ENCODE measurements around the gene CYP3A5.
"Not testable (repeated sequence)": the region's sequence is repeated elsewhere in the genome, so short reads cannot be mapped to it uniquely, and the experiment has no call there.

CYP3A5 gene

GRCh38 chr7:99643464-99643863, 36.3 kb downstream of the CYP3A5 start:
- no peak overlapping the region for H3K4me3 ChIP-seq (ENCODE audit: low read depth, low read length)

- no peak overlapping the region for H3K4me3 ChIP-seq (ENCODE audit: low read depth, low read length)
These were observed 37.8 kb downstream of the CYP3A5 start for GRCh38 chr7:99642027-99642426.

- no peak overlapping the region for H3K4me3 ChIP-seq (ENCODE audit: low read depth, low read length)
These were observed 40.5 kb downstream of the CYP3A5 start for GRCh38 chr7:99639267-99639666.

- H3K4me3 ChIP-seq (ENCODE audit: low read depth, low read length), result no peak overlapping the region
These were observed 41.1 kb downstream of the CYP3A5 start for GRCh38 chr7:99638731-99639130.

- H3K4me3 ChIP-seq (ENCODE audit: low read depth, low read length), result not testable (repeated sequence)
These were observed 42.4 kb downstream of the CYP3A5 start for GRCh38 chr7:99637414-99637813.

GRCh38 chr7:99631295-99632109, 48.3 kb downstream of the CYP3A5 start:
- no peak overlapping the region for H3K4me3 ChIP-seq (ENCODE audit: low read depth, low read length)

- no peak overlapping the region for H3K4me3 ChIP-seq (ENCODE audit: low read depth, low read length)
These were observed 50.2 kb downstream of the CYP3A5 start for GRCh38 chr7:99629643-99630042.

GRCh38 chr7:99628471-99629465, 51.0 kb downstream of the CYP3A5 start:
- H3K4me3 ChIP-seq (ENCODE audit: low read depth, low read length), result no peak overlapping the region

GRCh38 chr7:99627513-99627912, 52.3 kb downstream of the CYP3A5 start:
- H3K4me3 ChIP-seq (ENCODE audit: low read depth, low read length), result no peak overlapping the region

- H3K4me3 ChIP-seq (ENCODE audit: low read depth, low read length), result no peak overlapping the region
These were observed 53.1 kb downstream of the CYP3A5 start for GRCh38 chr7:99626661-99627060.

- H3K4me3 ChIP-seq (ENCODE audit: low read depth, low read length), result no peak overlapping the region
These were observed 53.8 kb downstream of the CYP3A5 start for GRCh38 chr7:99625961-99626360.

GRCh38 chr7:99625321-99625720, 54.5 kb downstream of the CYP3A5 start:
- H3K4me3 ChIP-seq (ENCODE audit: low read depth, low read length), result no peak overlapping the region

- H3K4me3 ChIP-seq (ENCODE audit: low read depth, low read length), result no peak overlapping the region
These were observed 55.3 kb downstream of the CYP3A5 start for GRCh38 chr7:99624484-99624883.

- H3K4me3 ChIP-seq (ENCODE audit: low read depth, low read length), result no peak overlapping the region
These were observed 55.9 kb downstream of the CYP3A5 start for GRCh38 chr7:99623702-99624447.

GRCh38 chr7:99623091-99623693, 56.6 kb downstream of the CYP3A5 start:
- no peak overlapping the region for H3K4me3 ChIP-seq (ENCODE audit: low read depth, low read length)

GRCh38 chr7:99622596-99622995, 57.2 kb downstream of the CYP3A5 start:
- no peak overlapping the region for H3K4me3 ChIP-seq (ENCODE audit: low read depth, low read length)

GRCh38 chr7:99621271-99621670, 58.5 kb downstream of the CYP3A5 start:
- no peak overlapping the region for H3K4me3 ChIP-seq (ENCODE audit: low read depth, low read length)

GRCh38 chr7:99619571-99620130, 60.1 kb downstream of the CYP3A5 start:
- H3K4me3 ChIP-seq (ENCODE audit: low read depth, low read length), result no peak overlapping the region

GRCh38 chr7:99618726-99619125, 61.1 kb downstream of the CYP3A5 start:
- H3K4me3 ChIP-seq (ENCODE audit: low read depth, low read length), result no peak overlapping the region

GRCh38 chr7:99617192-99617781, 62.5 kb downstream of the CYP3A5 start:
- peak overlapping the region; percentile 84 for H3K4me3 ChIP-seq (ENCODE audit: low read depth, low read length)
